Peyer's patch (tissue), 4 donors: Measurements from ENCODE around the gene RNASEH2A. TPM values are rescaled to one million over a fixed set of nuclear protein-coding genes. Genes with fewer than 3 reads are reported as not detected.

Experiments
- DNase-seq, 3 donors: peaks; one replicate each; pipeline ENCODE4 v3.0.0-alpha.2; 2017 to 2019
- H3K27ac ChIP-seq, 4 donors: fragments of 200-600 bp; sonication (generic); one replicate each; pipeline ENCODE4 v1.5.1; 2016 to 2019
- H3K27me3 ChIP-seq, 2 donors: fragments of 200-600 bp; sonication (generic); one replicate each; pipeline ENCODE4 v1.5.1; 2019
- H3K36me3 ChIP-seq, 3 donors: fragments of 200-600 bp; sonication (generic); one replicate each; pipeline ENCODE4 v1.5.1; 2016 to 2019
- H3K4me1 ChIP-seq, 4 donors: fragments of 200-600 bp; sonication (generic); one replicate each; pipeline ENCODE4 v1.5.1; 2016 to 2019
- H3K4me3 ChIP-seq, 4 donors: fragments of 200-600 bp; sonication (generic); 1 replicate in 3 of 4; 2 replicates in 1 of 4; pipeline ENCODE4 v1.5.1; 2016 to 2019; ENCODE audit warnings: mild to moderate bottlenecking in 1 of 4
- H3K9me3 ChIP-seq, 4 donors: fragments of 200-600 bp; sonication (generic); one replicate each; pipeline ENCODE4 v1.5.1; 2016 to 2019; ENCODE audit warnings: mild to moderate bottlenecking in 1 of 4
- CTCF ChIP-seq, 6 experiments: fragments of 450-650 bp in 4 of 6; fragments of 200-600 bp in 2 of 6; sonication (generic) in 1 of 6; IDR thresholded peaks; one replicate each; pipeline ENCODE4 v1.5.1; 2017 to 2019; ENCODE audit warnings: antibody characterized with exemption in 6 of 6, mild to moderate bottlenecking in 3 of 6, moderate library complexity in 1 of 6
- POLR2A ChIP-seq, 2 donors: fragments of 450-650 bp; IDR thresholded peaks; one replicate each; pipeline ENCODE4 v1.5.1; 2017; ENCODE audit warnings: antibody characterized with exemption in 2 of 2, mild to moderate bottlenecking in 2 of 2, moderate library complexity in 2 of 2
- total RNA-seq, 4 donors: library from RNA; depleted of rRNA; stranded (reverse); fragments of >200 nt; gene quantifications; one replicate each; pipeline ENCODE4 v1.1.0, GENCODE V29; 2016

The RNASEH2A gene
- total RNA-seq, 4 donors from 2014 or later: 5.9 to 24.8 (median 9.4) TPM

- H3K9me3 ChIP-seq: no peaks in the 10 kb centered on the region
- peak overlapping the region in 2 of 4 donors; percentile 63 to 82 for H3K4me3 ChIP-seq
These were observed 27.6 kb upstream of the RNASEH2A start for GRCh38 chr19:12778905-12779161.

GRCh38 chr19:12779162-12779993, 27.0 kb upstream of the RNASEH2A start:
- no peaks in the 10 kb centered on the region for H3K36me3 ChIP-seq

More at GRCh38 chr19:12778905-12779161, 27.6 kb upstream of the RNASEH2A start:
- Histone ChIP-seq H3K27ac (peak overlapping the region; percentile 94 to 97 (median 96)), H3K36me3 (no peaks in the 10 kb centered on the region), H3K4me1 (peaks cover 10 to 56% (median 24%) of the 10 kb centered on the region in 4 donors), H3K27me3 (no peaks in the 10 kb centered on the region)
- DNase-seq: no peak
- no peak for TF ChIP-seq CTCF (IDR thresholded peaks at IDR 0.05)
- TF ChIP-seq POLR2A (IDR thresholded peaks at IDR 0.05): no peak

GRCh38 chr19:12782174-12782423, 24.3 kb upstream of the RNASEH2A start:
- DNase-seq: peak in 1 of 3 donors; percentile 94
- peak overlapping the region; percentile 97 to 100 (median 100) for H3K27ac ChIP-seq
- no peak for TF ChIP-seq CTCF (IDR thresholded peaks at IDR 0.05)
- no peak for TF ChIP-seq POLR2A (IDR thresholded peaks at IDR 0.05)
- H3K27me3 ChIP-seq: no peaks in the 10 kb centered on the region
- H3K36me3 ChIP-seq: no peaks in the 10 kb centered on the region
- H3K9me3 ChIP-seq: no peaks in the 10 kb centered on the region
- H3K4me1 ChIP-seq: peaks cover 23 to 70% (median 43%) of the 10 kb centered on the region in 4 donors
- H3K4me3 ChIP-seq: peak overlapping the region; percentile 39 to 62 (median 50)

More at GRCh38 chr19:12779162-12779993, 27.0 kb upstream of the RNASEH2A start:
- Histone ChIP-seq H3K4me1 (peaks cover 12 to 60% (median 25%) of the 10 kb centered on the region in 4 donors), H3K27ac (peak overlapping the region; percentile 94 to 97 (median 96)), H3K9me3 (no peaks in the 10 kb centered on the region), H3K27me3 (no peaks in the 10 kb centered on the region), H3K4me3 (peak overlapping the region in 1 of 4 donors; percentile 82)
- peak in 1 of 3 donors; percentile 64 for DNase-seq
- TF ChIP-seq CTCF (IDR thresholded peaks at IDR 0.05): no peak
- no peak for TF ChIP-seq POLR2A (IDR thresholded peaks at IDR 0.05)

- TF ChIP-seq POLR2A (IDR thresholded peaks at IDR 0.05) (peak; percentile 47 to 79), CTCF (IDR thresholded peaks at IDR 0.05) (peak in 2 of 6 experiments; percentile 4 to 21)
- Histone ChIP-seq H3K9me3 (no peaks in the 10 kb centered on the region), H3K4me1 (peaks cover 24 to 72% (median 43%) of the 10 kb centered on the region in 4 donors)
These were observed 23.7 kb upstream of the RNASEH2A start for GRCh38 chr19:12782424-12783290.

GRCh38 chr19:12783291-12783848, 23.0 kb upstream of the RNASEH2A start:
- Histone ChIP-seq H3K9me3 (no peaks in the 10 kb centered on the region), H3K4me1 (peaks cover 24 to 76% (median 46%) of the 10 kb centered on the region in 4 donors), H3K36me3 (no peaks in the 10 kb centered on the region), H3K27me3 (no peaks in the 10 kb centered on the region), H3K27ac (peak overlapping the region; percentile 97 to 100 (median 100)), H3K4me3 (peak overlapping the region; percentile 39 to 62 (median 50))
- no peak for TF ChIP-seq CTCF (IDR thresholded peaks at IDR 0.05)
- TF ChIP-seq POLR2A (IDR thresholded peaks at IDR 0.05): no peak
- DNase-seq: no peak

More at GRCh38 chr19:12782424-12783290, 23.7 kb upstream of the RNASEH2A start:
- H3K4me3 ChIP-seq: peak overlapping the region; percentile 39 to 62 (median 50)
- DNase-seq: peak; percentile 88 to 94 (median 91)
- H3K27ac ChIP-seq: peak overlapping the region; percentile 97 to 100 (median 100)
- H3K36me3 ChIP-seq: no peaks in the 10 kb centered on the region
- no peaks in the 10 kb centered on the region for H3K27me3 ChIP-seq
